IPS DF 4.7 (cell line): ENCODE data around the gene ASPSCR1.

Experiments used
- DNase-seq: peaks from one replicate; pipeline ENCODE4 v3.0.0-alpha.2; 2013; ENCODE audit warnings: low spot score; ENCODE audit errors: extremely low read depth

Gene ASPSCR1

DNA sequence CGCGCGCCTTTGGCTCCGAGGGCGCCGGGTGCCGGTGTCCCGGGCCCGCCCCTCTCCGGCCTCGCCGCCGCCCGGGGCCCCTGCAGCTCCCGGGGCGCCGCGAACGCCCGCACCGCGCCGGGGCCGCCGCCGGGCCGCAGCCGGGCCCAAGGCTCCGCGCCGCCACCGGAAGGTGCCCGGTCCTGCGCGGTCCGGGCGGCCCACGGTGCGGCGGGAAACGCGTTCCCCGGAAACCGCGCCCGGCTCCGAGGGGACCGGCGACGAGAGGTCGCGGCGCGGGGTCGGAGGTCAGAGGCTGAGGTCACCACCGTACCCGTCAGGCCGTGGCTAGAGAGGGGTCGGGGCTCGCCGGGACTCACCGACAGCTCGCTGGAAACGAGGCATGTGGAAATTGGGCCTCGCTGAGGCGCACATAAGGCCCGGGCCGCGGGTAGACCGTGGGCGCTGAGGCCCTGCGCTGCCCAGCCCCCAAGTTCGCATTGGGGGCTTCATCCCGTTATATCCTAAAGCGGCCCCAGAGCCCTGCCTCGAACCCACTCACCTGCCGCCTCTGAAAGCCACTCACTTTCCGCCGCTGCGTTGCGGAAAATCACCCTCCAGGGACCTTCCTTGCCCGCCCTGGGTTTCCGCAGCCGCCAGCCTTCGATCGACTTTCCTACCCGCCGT, 88.3 kb downstream of the ASPSCR1 start, which contains the start of gene DUS1L:
Gene DUS1L, minus strand, starts transcription at position 167 of the 666 bp plus-strand sequence. CDS start 745 bp downstream, outside the sequence.
- DNase-seq, result no peak
